PFSK-1 (cell line): Measurements from ENCODE around the gene PSPH.
"Not testable (repeated sequence)": the region's sequence is repeated elsewhere in the genome, so short reads cannot be mapped to it uniquely, and the experiment has no call there.

Experiments used
- POLR2AphosphoS5 ChIP-seq: IDR thresholded peaks from 2 replicates; pipeline ENCODE4 v1.6.1; 2012; ENCODE audit warnings: low read depth, mild to moderate bottlenecking, control low read depth, low read length, moderate library complexity
- REST ChIP-seq, 2 experiments: IDR thresholded peaks; 2 replicates each; pipeline versions ENCODE4 v1.6.1 to v1.8.0; 2011 to 2012; ENCODE audit warnings: low read depth in 2 of 2, low read length in 2 of 2, control low read depth in 1 of 2, inconsistent platforms in 1 of 2, mild to moderate bottlenecking in 1 of 2, moderate library complexity in 1 of 2; ENCODE audit not compliant: insufficient read depth in 1 of 2
- SIN3A ChIP-seq: IDR thresholded peaks from 2 replicates; pipeline ENCODE4 v1.6.1; 2012; ENCODE audit warnings: mild to moderate bottlenecking, low read length, moderate library complexity, borderline replicate concordance; ENCODE audit not compliant: insufficient read depth
- TAF1 ChIP-seq: IDR thresholded peaks from 2 replicates; pipeline ENCODE4 v1.6.1; 2012; ENCODE audit warnings: low read length, control low read depth, borderline replicate concordance; ENCODE audit not compliant: insufficient read depth

- TF ChIP-seq REST (IDR thresholded peaks at IDR 0.05; ENCODE audit: insufficient read depth in 1 of 2, low read depth in 2 of 2, low read length in 2 of 2); SIN3A; TAF1: not testable (repeated sequence)
- TF ChIP-seq POLR2AphosphoS5, result 0 out of 2 replicates have a peak, but pooled peaks have one; percentile 24
Measured at GRCh38 chr7:56098187-56099008, 47.2 kb upstream of the PSPH start.
